Ammon's horn (tissue), 1 donor: ENCODE data around the gene DCC.

Experiments used
- DNase-seq: peaks from one replicate; pipeline ENCODE4 v3.0.0-alpha.2; 2016; ENCODE audit warnings: low spot score

Gene DCC

GRCh38 chr18:52605345-52605744, 265.3 kb downstream of the DCC start:
- no peak for DNase-seq

- DNase-seq = no peak
Observed at GRCh38 chr18:52607985-52608384, 268.0 kb downstream of the DCC start.

- DNase-seq = no peak
Observed at GRCh38 chr18:52610451-52611115, 270.6 kb downstream of the DCC start.

- no peak for DNase-seq
Observed at GRCh38 chr18:52612406-52612805, 272.4 kb downstream of the DCC start.

GRCh38 chr18:52615321-52615720, 275.3 kb downstream of the DCC start:
- DNase-seq = no peak

GRCh38 chr18:52615943-52616342, 275.9 kb downstream of the DCC start:
- no peak for DNase-seq

GRCh38 chr18:52617931-52618330, 277.9 kb downstream of the DCC start:
- DNase-seq = no peak

- DNase-seq = no peak
Observed at GRCh38 chr18:52620926-52621439, 281.0 kb downstream of the DCC start.

- no peak for DNase-seq
Observed at GRCh38 chr18:52624702-52625101, 284.7 kb downstream of the DCC start.

GRCh38 chr18:52636536-52636935, 296.5 kb downstream of the DCC start:
- DNase-seq = no peak

- DNase-seq = no peak
Observed at GRCh38 chr18:52648201-52648600, 308.2 kb downstream of the DCC start.

- DNase-seq = no peak
Observed at GRCh38 chr18:52652391-52652790, 312.4 kb downstream of the DCC start.

- peak; percentile 66 for DNase-seq
Observed at GRCh38 chr18:52657043-52657805, 317.2 kb downstream of the DCC start.

GRCh38 chr18:52667463-52668065, 327.6 kb downstream of the DCC start:
- no peak for DNase-seq

GRCh38 chr18:52670896-52671295, 330.9 kb downstream of the DCC start:
- DNase-seq = peak; percentile 51

GRCh38 chr18:52678034-52678433, 338.0 kb downstream of the DCC start:
- DNase-seq = no peak

GRCh38 chr18:52678551-52678950, 338.6 kb downstream of the DCC start:
- DNase-seq = no peak

- no peak for DNase-seq
Observed at GRCh38 chr18:52679354-52679753, 339.4 kb downstream of the DCC start.

GRCh38 chr18:52682260-52682659, 342.3 kb downstream of the DCC start:
- DNase-seq = no peak

- no peak for DNase-seq
Observed at GRCh38 chr18:52685316-52685715, 345.3 kb downstream of the DCC start.

- DNase-seq = no peak
Observed at GRCh38 chr18:52691841-52692240, 351.8 kb downstream of the DCC start.

GRCh38 chr18:52694804-52695203, 354.8 kb downstream of the DCC start:
- no peak for DNase-seq

- DNase-seq = no peak
Observed at GRCh38 chr18:52700116-52700515, 360.1 kb downstream of the DCC start.
